HepG2 (cell line): ENCODE data around the gene TIMM13. TPM values are rescaled to one million over a fixed set of nuclear protein-coding genes. Genes with fewer than 3 reads are reported as not detected.

ENCODE experiments used
- BCL3 ChIP-seq: sonication (generic); formaldehyde crosslinking; IDR thresholded peaks from 2 replicates; pipeline ENCODE4 v1.5.1; 2020; ENCODE audit warnings: mild to moderate bottlenecking, missing genetic modification reagents, moderate library complexity
- CCDC6 ChIP-seq: sonication (generic); formaldehyde crosslinking; IDR thresholded peaks from 2 replicates; pipeline ENCODE4 v1.8.1; 2022; ENCODE audit warnings: mild to moderate bottlenecking, missing genetic modification reagents, moderate library complexity
- FOSL1 ChIP-seq: sonication (generic); formaldehyde crosslinking; IDR thresholded peaks from 2 replicates; pipeline ENCODE4 v1.9.0; 2021; ENCODE audit warnings: missing genetic modification reagents, borderline replicate concordance
- GABPB1 ChIP-seq: IDR thresholded peaks from 2 replicates; pipeline ENCODE4 v1.6.1; 2016; ENCODE audit warnings: mild to moderate bottlenecking, missing genetic modification reagents, moderate library complexity, missing compliant biosample characterization
- GFI1 ChIP-seq: sonication (generic); formaldehyde crosslinking; IDR thresholded peaks from 2 replicates; pipeline ENCODE4 v1.5.0; 2020; ENCODE audit warnings: missing genetic modification reagents, mild to moderate bottlenecking, borderline replicate concordance
- GTF2F1 ChIP-seq: fragments of 150-350 bp; IDR thresholded peaks from 2 replicates; pipeline ENCODE4 v1.6.1; 2014; ENCODE audit warnings: low read length
- IRF2 ChIP-seq: IDR thresholded peaks from 2 replicates; pipeline ENCODE4 v1.6.1; 2018; ENCODE audit warnings: missing genetic modification reagents, missing compliant biosample characterization
- MED8 ChIP-seq: sonication (generic); formaldehyde crosslinking; IDR thresholded peaks from 2 replicates; pipeline ENCODE4 v1.8.1; 2023; ENCODE audit warnings: mild to moderate bottlenecking, missing genetic modification reagents; ENCODE audit not compliant: insufficient replicate concordance
- NFATC3 ChIP-seq: sonication (generic); formaldehyde crosslinking; IDR thresholded peaks from 2 replicates; pipeline ENCODE4 v1.5.1; 2020; ENCODE audit warnings: mild to moderate bottlenecking, missing genetic modification reagents
- PAX8 ChIP-seq: sonication (generic); formaldehyde crosslinking; IDR thresholded peaks from 2 replicates; pipeline ENCODE4 v1.8.0; 2022; ENCODE audit warnings: mild to moderate bottlenecking, missing genetic modification reagents, borderline replicate concordance
- PBX2 ChIP-seq: IDR thresholded peaks from 2 replicates; pipeline ENCODE4 v1.6.1; 2016; ENCODE audit warnings: control low read depth
- SPEN ChIP-seq: sonication (generic); formaldehyde crosslinking; IDR thresholded peaks from 2 replicates; pipeline ENCODE4 v1.5.1; 2020; ENCODE audit warnings: low read depth, mild to moderate bottlenecking, missing genetic modification reagents
- TFAP4 ChIP-seq: sonication (generic); IDR thresholded peaks from 2 replicates; pipeline ENCODE4 v1.6.1; 2016; ENCODE audit warnings: low read depth, borderline replicate concordance
- ZBTB26 ChIP-seq: IDR thresholded peaks from 2 replicates; pipeline ENCODE4 v1.6.1; 2016; ENCODE audit warnings: missing compliant biosample characterization, missing genetic modification reagents, borderline replicate concordance
- ZKSCAN1 ChIP-seq: fragments of 150-350 bp; IDR thresholded peaks from 2 replicates; pipeline ENCODE4 v1.6.1; 2014; ENCODE audit warnings: low read length
- ZMAT3 ChIP-seq: sonication (generic); formaldehyde crosslinking; conservative IDR thresholded peaks from 2 replicates; pipeline ENCODE4 v1.7.0; 2021; ENCODE audit warnings: missing genetic modification reagents
- ZNF205 ChIP-seq: IDR thresholded peaks from 2 replicates; pipeline ENCODE4 v1.6.1; 2018; ENCODE audit warnings: missing biosample characterization, missing genetic modification reagents
- ZNF333 ChIP-seq: sonication (generic); formaldehyde crosslinking; IDR thresholded peaks from 2 replicates; pipeline ENCODE4 v1.4.0; 2020; ENCODE audit warnings: mild to moderate bottlenecking, missing genetic modification reagents, borderline replicate concordance
- ZNF34 ChIP-seq: sonication (generic); formaldehyde crosslinking; IDR thresholded peaks from 2 replicates; pipeline ENCODE4 v1.4.0; 2020; ENCODE audit warnings: mild to moderate bottlenecking, missing genetic modification reagents, borderline replicate concordance
- ZNF460 ChIP-seq: sonication (generic); formaldehyde crosslinking; IDR thresholded peaks from 2 replicates; pipeline ENCODE4 v1.5.1; 2020; ENCODE audit warnings: missing genetic modification reagents, mild to moderate bottlenecking, borderline replicate concordance
- ZNF563 ChIP-seq: sonication (generic); formaldehyde crosslinking; IDR thresholded peaks from 2 replicates; pipeline ENCODE4 v1.8.0; 2022; ENCODE audit warnings: mild to moderate bottlenecking, moderate library complexity, missing genetic modification reagents
- polyA plus RNA-seq, 8 experiments: library from polyadenylated mRNA; depleted of rRNA in 3 of 8; stranded (reverse) in 7 of 8; unstranded in 1 of 8; fragments of >200 nt; fragmentation: Illumina TruSeq in 4 of 8; extraction: Trizol in 4 of 8; gene quantifications; 2 replicates each; pipeline versions ENCODE4 v1.2.1 to v1.2.3, GENCODE V29; 2011 to 2016; ENCODE audit warnings: low read depth in 4 of 8, missing spikeins in 1 of 8, mixed read lengths in 1 of 8; ENCODE audit not compliant: insufficient read depth in 1 of 8
- total RNA-seq, 5 experiments: library from RNA; depleted of rRNA; stranded (reverse); fragments of >200 nt; fragmentation: Illumina TruSeq; extraction: Trizol; gene quantifications; 2 replicates each; pipeline ENCODE4 v1.2.3, GENCODE V29; 2016; ENCODE audit warnings: low read depth in 1 of 5
- TF ChIP-seq, protein P1 (sequence below): sonication (generic); formaldehyde crosslinking; conservative IDR thresholded peaks from 2 replicates; pipeline ENCODE4 v1.4.0; 2020; ENCODE audit warnings: missing genetic modification reagents
- TF ChIP-seq, protein P2 (sequence below): sonication (generic); formaldehyde crosslinking; IDR thresholded peaks from 2 replicates; pipeline ENCODE4 v1.8.1; 2022; ENCODE audit warnings: mild to moderate bottlenecking, missing genetic modification reagents

Gene TIMM13
- total and polyA plus RNA-seq, 2 of the 13 experiments (the other 11 are each of a cell fraction or from before 2014, with no cell fraction given): 48.4 to 108 TPM

GRCh38 chr19:2474232-2475017, 47.0 kb upstream of the TIMM13 start (continued):
- TF ChIP-seq ZKSCAN1 (peak; percentile 39; the same call in 1 of the 2 replicates), NFATC3 (CRISPR knock-in tag) (no peak), CCDC6 (CRISPR knock-in tag) (0 out of 2 replicates have a peak, but pooled peaks have one; percentile 46), TFAP4 (peak; percentile 33; the same call in 1 of the 2 replicates), FOSL1 (CRISPR knock-in tag) (no peak; the same call in 1 of the 2 replicates), ZNF205 (no peak), GFI1 (CRISPR knock-in tag) (no peak; the same call in 1 of the 2 replicates), SPEN (CRISPR knock-in tag) (peak; percentile 86; the same call in 1 of the 2 replicates), GTF2F1 (no peak), MED8 (CRISPR knock-in tag) (no peak), ZNF333 (no peak), IRF2 (CRISPR knock-in tag) (peak; percentile 66; the same call in 1 of the 2 replicates), ZBTB26 (CRISPR knock-in tag) (no peak), ZMAT3 (peak; percentile 72; the same call in 1 of the 2 replicates), ZNF34 (CRISPR knock-in tag) (no peak), PBX2 (CRISPR knock-in tag) (no peak), GABPB1 (peak; percentile 89), ZNF460 (CRISPR knock-in tag) (no peak; the same call in 1 of the 2 replicates), BCL3 (CRISPR knock-in tag) (no peak), ZNF563 (CRISPR knock-in tag) (no peak), PAX8 (CRISPR knock-in tag) (no peak)
- TF ChIP-seq, protein P1, sequence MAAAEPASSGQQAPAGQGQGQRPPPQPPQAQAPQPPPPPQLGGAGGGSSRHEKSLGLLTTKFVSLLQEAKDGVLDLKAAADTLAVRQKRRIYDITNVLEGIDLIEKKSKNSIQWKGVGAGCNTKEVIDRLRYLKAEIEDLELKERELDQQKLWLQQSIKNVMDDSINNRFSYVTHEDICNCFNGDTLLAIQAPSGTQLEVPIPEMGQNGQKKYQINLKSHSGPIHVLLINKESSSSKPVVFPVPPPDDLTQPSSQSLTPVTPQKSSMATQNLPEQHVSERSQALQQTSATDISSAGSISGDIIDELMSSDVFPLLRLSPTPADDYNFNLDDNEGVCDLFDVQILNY: 0 out of 2 replicates have a peak, but pooled peaks have one; percentile 50
- TF ChIP-seq, protein P2, sequence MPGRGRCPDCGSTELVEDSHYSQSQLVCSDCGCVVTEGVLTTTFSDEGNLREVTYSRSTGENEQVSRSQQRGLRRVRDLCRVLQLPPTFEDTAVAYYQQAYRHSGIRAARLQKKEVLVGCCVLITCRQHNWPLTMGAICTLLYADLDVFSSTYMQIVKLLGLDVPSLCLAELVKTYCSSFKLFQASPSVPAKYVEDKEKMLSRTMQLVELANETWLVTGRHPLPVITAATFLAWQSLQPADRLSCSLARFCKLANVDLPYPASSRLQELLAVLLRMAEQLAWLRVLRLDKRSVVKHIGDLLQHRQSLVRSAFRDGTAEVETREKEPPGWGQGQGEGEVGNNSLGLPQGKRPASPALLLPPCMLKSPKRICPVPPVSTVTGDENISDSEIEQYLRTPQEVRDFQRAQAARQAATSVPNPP (CRISPR knock-in tag): no peak
